HUES6 (cell line): ENCODE data around the gene IQGAP1.
"Not testable (repeated sequence)": the region's sequence is repeated elsewhere in the genome, so short reads cannot be mapped to it uniquely, and the experiment has no call there.

Source experiments
- H3K27ac ChIP-seq: 2 replicates; pipeline ENCODE4 v1.7.0; 2013; ENCODE audit warnings: low read depth, mild to moderate bottlenecking, low read length, inconsistent platforms
- H3K27me3 ChIP-seq: 2 replicates; pipeline ENCODE4 v1.6.1; 2013; ENCODE audit warnings: low read length; ENCODE audit not compliant: control insufficient read depth, insufficient read depth
- H3K36me3 ChIP-seq: 2 replicates; pipeline ENCODE4 v1.6.1; 2013; ENCODE audit warnings: low read length; ENCODE audit not compliant: control insufficient read depth, insufficient read depth
- H3K4me1 ChIP-seq: 2 replicates; pipeline ENCODE4 v1.6.1; 2013; ENCODE audit warnings: low read length; ENCODE audit not compliant: control insufficient read depth, insufficient read depth
- H3K4me3 ChIP-seq: 2 replicates; pipeline ENCODE4 v1.5.1; 2013; ENCODE audit warnings: low read depth, low read length
- H3K9ac ChIP-seq: one replicate; pipeline ENCODE4 v1.6.1; 2013; ENCODE audit warnings: mild to moderate bottlenecking, low read length
- H3K9me3 ChIP-seq: 2 replicates; pipeline ENCODE4 v1.6.1; 2013; ENCODE audit warnings: low read depth, low read length; ENCODE audit not compliant: control insufficient read depth, insufficient read depth

The IQGAP1 gene

GRCh38 chr15:90400005-90400758 lies 12.1 kb downstream of the IQGAP1 start:
- Histone ChIP-seq H3K36me3 (no peaks in the 10 kb centered on the region), H3K9ac (peak overlapping the region; percentile 26), H3K4me3 (peak overlapping the region; percentile 27; the same call in 1 of the 2 replicates), H3K27ac (peak overlapping the region; percentile 62), H3K4me1 (peaks cover 39% of the 10 kb centered on the region), H3K27me3 (no peaks in the 10 kb centered on the region), H3K9me3 (no peaks in the 10 kb centered on the region)

GRCh38 chr15:90400759-90401314 lies 12.8 kb downstream of the IQGAP1 start:
- Histone ChIP-seq H3K36me3 (no peaks in the 10 kb centered on the region), H3K4me1 (peaks cover 38% of the 10 kb centered on the region), H3K4me3 (peak overlapping the region; percentile 27; the same call in 1 of the 2 replicates), H3K27ac (peak overlapping the region; percentile 65), H3K9me3 (no peaks in the 10 kb centered on the region), H3K9ac (peak overlapping the region; percentile 26), H3K27me3 (no peaks in the 10 kb centered on the region)

DNA sequence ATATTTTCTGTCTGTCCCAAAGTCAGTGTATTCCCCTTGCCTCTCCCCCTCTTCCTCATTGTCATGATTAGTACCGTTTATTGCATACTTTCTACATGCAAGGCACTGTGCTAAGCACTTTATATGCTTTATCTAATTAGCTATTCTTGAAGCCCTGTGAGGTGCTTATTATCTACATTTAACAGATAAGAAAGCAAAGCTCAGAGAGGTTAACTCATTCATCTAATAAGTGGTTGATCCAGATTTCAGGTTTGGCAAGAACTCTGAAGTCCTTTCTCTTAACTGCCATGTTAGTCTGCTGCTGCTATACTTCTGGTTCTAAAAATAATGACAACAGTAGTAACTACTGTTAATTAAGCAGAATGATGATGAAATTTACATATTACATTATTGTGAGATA lies 13.5 kb downstream of the IQGAP1 start:
- H3K4me3 ChIP-seq: peak overlapping the region; percentile 13; the same call in 1 of the 2 replicates
- H3K9ac ChIP-seq: no peak overlapping the region
- no peaks in the 10 kb centered on the region for H3K9me3 ChIP-seq
- peaks cover 37% of the 10 kb centered on the region for H3K4me1 ChIP-seq
- H3K27ac ChIP-seq: peak overlapping the region; percentile 65
- no peaks in the 10 kb centered on the region for H3K27me3 ChIP-seq
- no peaks in the 10 kb centered on the region for H3K36me3 ChIP-seq

DNA sequence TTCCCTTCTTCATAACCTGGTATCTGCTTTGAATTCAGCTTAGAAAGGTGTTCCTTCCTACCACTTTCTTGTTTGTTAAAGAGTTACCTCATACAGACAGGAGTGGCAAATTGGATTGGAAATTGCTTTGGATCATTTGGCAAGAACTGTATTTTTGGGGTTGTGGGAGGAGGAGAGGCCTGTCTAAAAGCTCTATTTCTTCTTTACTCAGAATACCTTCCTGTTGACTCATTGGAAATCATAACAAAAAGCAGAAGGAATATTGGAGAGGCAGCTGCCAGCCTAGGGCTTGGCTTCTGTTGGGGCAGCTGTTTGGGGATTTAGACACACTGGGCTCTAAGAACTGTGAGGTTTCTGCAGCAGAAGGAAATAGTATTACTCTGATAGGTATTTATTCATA lies 14.2 kb downstream of the IQGAP1 start:
- Histone ChIP-seq H3K4me1 (peaks cover 42% of the 10 kb centered on the region), H3K27me3 (no peaks in the 10 kb centered on the region), H3K9me3 (no peaks in the 10 kb centered on the region), H3K27ac (peak overlapping the region; percentile 65), H3K9ac (no peak overlapping the region), H3K36me3 (no peaks in the 10 kb centered on the region), H3K4me3 (no peak overlapping the region)

- no peaks in the 10 kb centered on the region for H3K36me3 ChIP-seq
- peak overlapping the region; percentile 65; the same call in 1 of the 2 replicates for H3K27ac ChIP-seq
- H3K4me1 ChIP-seq: peaks cover 48% of the 10 kb centered on the region
- H3K9me3 ChIP-seq: no peaks in the 10 kb centered on the region
- no peaks in the 10 kb centered on the region for H3K27me3 ChIP-seq
- no peak overlapping the region for H3K9ac ChIP-seq
- H3K4me3 ChIP-seq: no peak overlapping the region
Measured at GRCh38 chr15:90402767-90403166, 14.7 kb downstream of the IQGAP1 start.

- Histone ChIP-seq H3K27me3 (no peaks in the 10 kb centered on the region), H3K4me3 (no peak overlapping the region), H3K9me3 (no peaks in the 10 kb centered on the region), H3K36me3 (no peaks in the 10 kb centered on the region), H3K27ac (peak overlapping the region; percentile 7; the same call in 1 of the 2 replicates), H3K9ac (no peak overlapping the region), H3K4me1 (peaks cover 45% of the 10 kb centered on the region)
Measured at GRCh38 chr15:90405055-90405607, 17.1 kb downstream of the IQGAP1 start.

DNA sequence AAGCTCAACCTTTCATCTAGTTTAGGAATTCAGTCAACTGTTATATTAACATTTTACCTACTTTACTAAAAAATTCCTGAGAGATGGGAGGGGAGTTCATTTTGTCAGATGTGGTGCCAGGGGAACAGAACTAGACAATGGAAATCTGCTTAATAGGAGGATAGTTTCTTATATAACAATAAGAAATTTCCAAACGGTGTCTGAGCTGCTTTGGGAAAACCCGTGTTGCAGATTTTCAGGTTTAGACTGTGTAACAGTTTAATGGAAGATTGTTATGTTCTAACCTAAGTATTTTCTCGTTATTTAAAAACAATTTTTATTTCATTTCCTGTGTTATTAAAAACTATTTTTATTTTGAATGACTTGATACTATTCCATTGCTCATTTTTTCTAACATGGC lies 19.3 kb downstream of the IQGAP1 start:
- Histone ChIP-seq H3K9me3 (no peaks in the 10 kb centered on the region), H3K27ac (no peak overlapping the region), H3K27me3 (no peaks in the 10 kb centered on the region), H3K36me3 (no peaks in the 10 kb centered on the region), H3K4me3 (no peak overlapping the region), H3K4me1 (peaks cover 40% of the 10 kb centered on the region), H3K9ac (no peak overlapping the region)

DNA sequence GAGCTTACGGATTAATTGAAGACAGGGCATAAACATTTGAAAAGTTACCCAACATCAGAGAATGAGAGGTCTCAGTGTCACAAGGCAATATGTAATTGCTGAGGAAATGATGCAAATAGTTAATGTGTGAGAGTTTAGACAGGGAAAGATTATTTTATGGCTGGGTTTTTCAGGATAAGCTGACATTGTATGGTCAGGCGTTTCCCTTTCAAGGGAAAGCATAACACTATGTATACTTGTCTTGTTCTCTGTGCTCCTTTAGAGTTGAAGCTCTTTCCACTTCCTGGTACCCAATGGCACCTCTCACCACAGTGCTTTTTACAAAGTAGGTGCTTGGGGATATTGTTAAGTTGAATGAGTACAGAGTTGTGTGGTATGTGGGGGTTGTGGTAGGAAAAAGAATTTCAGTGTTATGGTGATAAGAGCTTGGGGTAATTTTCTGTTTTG lies 19.9 kb downstream of the IQGAP1 start:
- no peak overlapping the region; the same call in 1 of the 2 replicates for H3K27ac ChIP-seq

GRCh38 chr15:90408657-90409056 lies 20.6 kb downstream of the IQGAP1 start:
- Histone ChIP-seq H3K27me3 (no peaks in the 10 kb centered on the region), H3K4me3 (no peak overlapping the region), H3K9me3 (no peaks in the 10 kb centered on the region), H3K36me3 (no peaks in the 10 kb centered on the region), H3K27ac (no peak overlapping the region), H3K4me1 (peaks cover 51% of the 10 kb centered on the region), H3K9ac (no peak overlapping the region)

More for the DNA sequence above, 19.9 kb downstream of the IQGAP1 start:
- Histone ChIP-seq H3K4me1 (peaks cover 44% of the 10 kb centered on the region), H3K4me3 (no peak overlapping the region), H3K36me3 (no peaks in the 10 kb centered on the region), H3K9me3 (no peaks in the 10 kb centered on the region), H3K9ac (no peak overlapping the region), H3K27me3 (no peaks in the 10 kb centered on the region)

DNA sequence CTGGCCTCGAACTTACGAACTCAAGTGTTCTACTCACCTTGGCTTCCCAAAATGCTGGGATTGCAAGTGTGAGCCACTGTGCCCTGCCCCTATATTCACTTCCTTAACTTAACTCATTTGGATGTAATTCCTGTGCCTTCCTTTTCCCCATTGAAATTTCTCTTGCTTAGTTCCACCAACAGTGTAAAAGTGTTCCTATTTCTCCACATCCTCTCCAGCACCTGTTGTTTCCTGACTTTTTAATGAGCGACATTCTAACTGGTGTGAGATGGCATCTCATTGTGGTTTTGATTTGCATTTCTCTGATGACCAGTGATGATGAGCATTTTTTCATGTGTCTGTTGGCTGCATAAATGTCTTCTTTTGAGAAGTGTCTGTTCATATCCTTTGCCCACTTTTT lies 21.5 kb downstream of the IQGAP1 start:
- H3K9ac ChIP-seq, H3K36me3 ChIP-seq, H3K9me3 ChIP-seq, H3K27ac ChIP-seq, H3K4me3 ChIP-seq, H3K27me3 ChIP-seq: not testable (repeated sequence)
- H3K4me1 ChIP-seq: peaks cover 59% of the 10 kb centered on the region

GRCh38 chr15:90410316-90410715 lies 22.3 kb downstream of the IQGAP1 start:
- not testable (repeated sequence) for H3K9me3 ChIP-seq, H3K4me3 ChIP-seq, H3K27ac ChIP-seq, H3K27me3 ChIP-seq, H3K9ac ChIP-seq, H3K36me3 ChIP-seq
- H3K4me1 ChIP-seq: peaks cover 58% of the 10 kb centered on the region
